BE2C (cell line): ENCODE measurements around the gene HLA-DMB.

Experiments used
- DNase-seq: peaks from one replicate; pipeline ENCODE4 v3.0.0-alpha.2; 2020
- H3K27me3 ChIP-seq: fragments of 250-450 bp; sonication (Bioruptor Pico); 2 replicates; pipeline ENCODE4 v1.5.1; 2020; ENCODE audit warnings: mild to moderate bottlenecking
- H3K36me3 ChIP-seq: fragments of 250-450 bp; sonication (Bioruptor Pico); 2 replicates; pipeline ENCODE4 v1.5.1; 2020; ENCODE audit warnings: mild to moderate bottlenecking
- H3K4me1 ChIP-seq: fragments of 250-450 bp; sonication (Bioruptor Pico); 2 replicates; pipeline ENCODE4 v1.5.1; 2020
- H3K4me3 ChIP-seq: 2 replicates; pipeline ENCODE4 v1.5.1; 2011; ENCODE audit warnings: low read depth, low read length
- H3K9me3 ChIP-seq: fragments of 250-450 bp; sonication (Bioruptor Pico); 2 replicates; pipeline ENCODE4 v1.5.1; 2020
- CTCF ChIP-seq: IDR thresholded peaks from 2 replicates; pipeline ENCODE4 v1.5.1; 2012; ENCODE audit warnings: mild to moderate bottlenecking, low read depth, low read length

The HLA-DMB gene

GRCh38 chr6:32963866-32964265 lies 23.0 kb upstream of the HLA-DMB start:
- Histone ChIP-seq H3K9me3 (no peaks in the 10 kb centered on the region), H3K4me3 (no peak overlapping the region), H3K4me1 (peaks cover 5% of the 10 kb centered on the region; the same call in 1 of the 2 replicates), H3K36me3 (no peaks in the 10 kb centered on the region), H3K27me3 (no peaks in the 10 kb centered on the region)
- DNase-seq = no peak
- TF ChIP-seq CTCF = no peak

- DNase-seq = no peak
Observed at GRCh38 chr6:32962213-32962826, 21.5 kb upstream of the HLA-DMB start.

GRCh38 chr6:32960563-32960962 lies 19.7 kb upstream of the HLA-DMB start:
- no peaks in the 10 kb centered on the region for H3K36me3 ChIP-seq
- no peak overlapping the region for H3K4me3 ChIP-seq
- H3K4me1 ChIP-seq = peaks cover 5% of the 10 kb centered on the region; the same call in 1 of the 2 replicates
- no peaks in the 10 kb centered on the region for H3K27me3 ChIP-seq
- no peaks in the 10 kb centered on the region for H3K9me3 ChIP-seq
- TF ChIP-seq CTCF = no peak
- DNase-seq = no peak

More at GRCh38 chr6:32962213-32962826, 21.5 kb upstream of the HLA-DMB start:
- no peaks in the 10 kb centered on the region for H3K27me3 ChIP-seq
- no peaks in the 10 kb centered on the region for H3K9me3 ChIP-seq
- H3K4me1 ChIP-seq = peaks cover 5% of the 10 kb centered on the region; the same call in 1 of the 2 replicates
- no peaks in the 10 kb centered on the region for H3K36me3 ChIP-seq
- no peak for TF ChIP-seq CTCF
- no peak overlapping the region for H3K4me3 ChIP-seq

GRCh38 chr6:32956176-32956575 lies 15.3 kb upstream of the HLA-DMB start:
- Histone ChIP-seq H3K36me3 (no peaks in the 10 kb centered on the region), H3K27me3 (no peaks in the 10 kb centered on the region), H3K9me3 (no peaks in the 10 kb centered on the region), H3K4me3 (no peak overlapping the region), H3K4me1 (no peaks in the 10 kb centered on the region)
- DNase-seq = no peak
- no peak for TF ChIP-seq CTCF

- H3K9me3 ChIP-seq = no peaks in the 10 kb centered on the region
- no peaks in the 10 kb centered on the region for H3K27me3 ChIP-seq
- TF ChIP-seq CTCF = peak; percentile 56
- no peaks in the 10 kb centered on the region for H3K36me3 ChIP-seq
- H3K4me1 ChIP-seq = no peaks in the 10 kb centered on the region
- peak; percentile 25 for DNase-seq
- H3K4me3 ChIP-seq = no peak overlapping the region
Observed at GRCh38 chr6:32954986-32955802, 14.4 kb upstream of the HLA-DMB start.

GRCh38 chr6:32954267-32954666 lies 13.4 kb upstream of the HLA-DMB start:
- no peaks in the 10 kb centered on the region for H3K27me3 ChIP-seq
- H3K4me1 ChIP-seq = no peaks in the 10 kb centered on the region
- no peak for DNase-seq
- no peak for TF ChIP-seq CTCF
- H3K9me3 ChIP-seq = no peaks in the 10 kb centered on the region
- no peak overlapping the region for H3K4me3 ChIP-seq
- H3K36me3 ChIP-seq = no peaks in the 10 kb centered on the region
